Measurements from ENCODE around the gene TNIK.
"Not testable (repeated sequence)": the region's sequence is repeated elsewhere in the genome, so short reads cannot be mapped to it uniquely, and the experiment has no call there.

The TNIK gene

DNA sequence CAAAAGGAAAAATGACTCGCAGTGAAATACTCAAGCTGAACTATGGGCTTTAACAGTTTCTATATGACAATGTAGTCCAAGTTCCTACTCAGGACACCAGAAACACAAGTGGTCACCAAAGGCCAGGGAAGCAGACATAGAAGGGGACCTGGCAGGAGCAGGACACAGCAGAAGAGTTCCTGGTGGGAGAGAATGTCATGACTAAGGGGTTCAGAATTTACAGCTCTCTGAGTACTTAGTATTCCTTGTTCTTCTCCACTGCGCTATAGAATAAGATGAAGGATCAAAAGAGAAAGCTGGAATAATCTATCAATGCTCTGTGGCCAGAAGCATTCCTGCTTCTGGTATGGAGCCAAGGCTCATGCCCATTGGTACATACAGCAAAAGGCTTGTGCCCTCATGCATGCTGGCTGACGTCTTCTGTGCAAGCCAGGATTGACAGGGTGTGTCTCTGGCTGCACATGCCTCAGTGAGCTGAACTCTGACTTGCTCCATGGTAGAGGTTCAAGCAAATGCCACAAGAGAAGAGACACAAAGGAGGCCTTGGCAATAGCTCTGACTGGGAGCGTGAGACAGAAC lies 305.0 kb downstream of the TNIK start:
- DNase-seq, result no peak

- DNase-seq, result no peak
These were observed 309.3 kb downstream of the TNIK start for GRCh38 chr3:171150945-171151344.

DNA sequence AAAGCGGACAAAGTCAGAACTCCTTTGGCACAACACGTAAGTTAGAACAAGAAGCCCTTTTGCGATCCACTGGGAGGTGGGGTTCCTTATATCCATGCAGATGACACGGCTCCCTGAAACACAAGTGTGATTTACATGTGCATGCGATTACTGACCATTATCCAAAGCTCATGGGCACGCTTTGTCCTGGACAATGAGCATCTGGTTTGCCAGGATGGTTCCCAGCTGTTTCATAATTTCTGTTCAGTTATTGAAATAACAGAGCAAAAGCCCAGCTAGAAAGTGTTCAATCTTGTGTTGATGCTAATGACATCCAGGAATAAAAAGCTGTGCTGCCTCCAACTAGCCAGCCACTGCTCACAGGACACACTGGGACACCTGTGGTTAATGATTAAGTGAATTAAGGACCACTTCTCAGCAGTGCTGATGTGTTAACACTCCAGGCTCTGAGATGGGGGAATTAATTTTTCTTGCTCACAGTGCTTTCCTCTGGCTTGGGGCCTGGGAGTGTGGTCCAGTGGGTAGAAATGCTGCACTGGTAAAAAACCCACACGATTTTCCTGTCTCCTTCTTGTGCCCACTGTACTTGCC lies 310.6 kb downstream of the TNIK start:
- no peak for DNase-seq

DNA sequence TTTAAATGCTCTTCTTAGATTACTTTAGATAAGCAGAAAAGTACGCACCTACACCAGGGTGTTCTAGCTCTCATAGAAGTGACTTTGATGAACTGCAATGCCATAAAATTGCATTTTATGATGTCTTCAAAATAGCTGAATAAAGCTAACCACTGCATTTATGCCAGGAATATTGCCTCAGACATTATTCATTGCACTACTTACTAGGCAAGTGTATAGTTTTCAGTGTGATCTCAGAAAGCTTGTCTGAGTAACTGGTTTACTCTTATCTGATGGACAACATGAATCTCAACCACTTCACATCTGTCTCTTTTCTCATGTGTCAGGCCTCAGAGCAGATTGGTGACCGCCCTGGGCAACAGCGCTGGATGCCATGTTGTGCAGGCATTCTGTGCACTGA lies 314.4 kb downstream of the TNIK start:
- DNase-seq, result no peak

GRCh38 chr3:171142985-171143384 lies 317.2 kb downstream of the TNIK start:
- DNase-seq, result peak; percentile 54

GRCh38 chr3:171140246-171140645 lies 320.0 kb downstream of the TNIK start:
- no peak for DNase-seq

GRCh38 chr3:171138027-171138426 lies 322.2 kb downstream of the TNIK start:
- no peak for DNase-seq

- DNase-seq, result no peak
These were observed 324.7 kb downstream of the TNIK start for GRCh38 chr3:171135549-171135948.

- no peak for DNase-seq
These were observed 326.2 kb downstream of the TNIK start for GRCh38 chr3:171133796-171134569.

GRCh38 chr3:171133337-171133736 lies 326.9 kb downstream of the TNIK start:
- no peak for DNase-seq

DNA sequence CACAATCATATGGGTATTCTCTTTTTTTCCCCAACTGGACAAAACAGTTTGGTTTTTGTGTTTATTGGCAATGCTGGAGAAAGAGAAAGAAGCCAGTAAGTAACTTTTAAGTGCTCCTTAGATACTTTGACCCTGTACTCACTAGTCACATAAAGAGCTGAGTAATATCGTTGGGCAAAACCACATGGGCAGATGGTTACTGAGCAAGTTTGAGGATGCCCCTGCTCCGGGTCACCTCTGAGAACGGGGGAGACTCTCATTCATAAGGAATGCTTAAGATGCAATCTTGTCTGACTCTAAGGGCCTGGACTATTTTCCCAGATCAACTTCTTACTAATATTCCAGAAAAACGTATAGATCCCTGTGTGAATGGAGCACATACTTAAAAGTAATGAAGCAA lies 327.3 kb downstream of the TNIK start:
- no peak for DNase-seq

- no peak for DNase-seq
These were observed 330.4 kb downstream of the TNIK start for GRCh38 chr3:171129827-171130226.

DNA sequence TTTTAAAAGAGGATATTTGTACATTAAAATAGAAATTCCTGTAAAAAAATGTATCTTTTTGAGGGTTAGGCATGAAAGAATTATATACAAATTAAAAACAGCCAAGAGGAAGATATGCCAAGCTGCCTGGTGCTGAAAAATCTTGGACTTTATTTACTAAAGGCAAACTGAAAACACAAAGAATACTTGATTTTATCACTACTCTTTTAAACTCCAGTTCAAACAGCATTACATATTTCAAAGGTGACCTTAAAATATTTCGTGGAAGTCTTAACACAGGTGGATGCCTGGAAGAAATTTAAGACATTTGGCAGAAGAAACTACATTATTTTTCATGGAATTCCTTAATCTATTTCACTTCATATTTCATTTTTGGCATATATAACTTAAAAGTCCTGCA lies 332.6 kb downstream of the TNIK start:
- no peak for DNase-seq

DNA sequence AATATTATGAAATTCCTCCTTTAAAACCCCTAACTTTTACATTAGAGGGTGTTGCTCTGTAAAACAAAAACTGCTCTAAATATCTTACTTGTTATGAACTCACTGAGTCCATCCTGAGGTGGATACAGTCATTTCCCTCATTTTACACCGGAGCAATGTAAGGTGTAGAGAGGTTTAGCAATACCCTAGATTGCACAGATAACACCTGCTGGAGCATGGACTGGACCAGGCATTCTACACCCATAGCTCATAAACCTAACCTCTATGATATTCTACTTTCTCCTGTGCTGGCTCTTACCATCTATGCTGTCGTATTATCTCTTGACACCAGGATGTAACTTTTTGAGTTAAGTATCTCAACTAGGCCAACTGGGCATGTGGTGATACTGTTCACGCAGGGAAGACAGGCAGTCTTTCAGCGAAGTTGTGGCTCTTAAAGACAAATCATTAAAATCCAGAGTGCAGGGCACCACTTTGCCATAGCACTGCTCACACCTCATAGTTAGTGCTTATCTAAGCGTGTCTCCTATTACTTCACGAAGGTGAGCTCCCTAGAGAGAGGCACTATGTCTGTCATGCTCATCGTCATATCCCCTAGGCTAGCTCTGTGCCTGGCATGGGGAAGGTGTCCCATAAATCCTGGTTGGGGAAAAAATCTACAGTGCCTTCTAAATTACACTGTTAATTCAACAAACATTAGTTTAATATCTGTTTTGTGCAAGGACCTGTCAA lies 333.6 kb downstream of the TNIK start:
- no peak for DNase-seq

DNA sequence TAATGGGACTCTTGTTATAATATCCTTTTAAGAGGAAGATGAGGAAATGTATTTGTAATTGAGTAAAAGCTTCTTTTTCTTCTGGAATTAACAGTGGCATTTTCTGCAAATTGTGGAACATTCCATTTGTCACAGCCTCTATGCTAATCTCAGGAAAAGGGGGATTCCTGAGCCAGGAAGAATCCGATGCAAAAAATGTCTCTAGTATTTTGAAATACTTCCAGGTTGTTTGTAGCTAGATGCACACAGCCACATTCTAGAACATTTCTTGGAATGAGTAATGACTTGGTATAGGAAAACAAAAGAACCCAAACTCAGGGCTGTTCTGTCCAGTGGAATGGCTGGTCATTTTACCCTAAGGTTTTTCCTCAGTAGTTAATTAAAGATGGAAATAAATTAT lies 335.2 kb downstream of the TNIK start:
- no peak for DNase-seq

DNA sequence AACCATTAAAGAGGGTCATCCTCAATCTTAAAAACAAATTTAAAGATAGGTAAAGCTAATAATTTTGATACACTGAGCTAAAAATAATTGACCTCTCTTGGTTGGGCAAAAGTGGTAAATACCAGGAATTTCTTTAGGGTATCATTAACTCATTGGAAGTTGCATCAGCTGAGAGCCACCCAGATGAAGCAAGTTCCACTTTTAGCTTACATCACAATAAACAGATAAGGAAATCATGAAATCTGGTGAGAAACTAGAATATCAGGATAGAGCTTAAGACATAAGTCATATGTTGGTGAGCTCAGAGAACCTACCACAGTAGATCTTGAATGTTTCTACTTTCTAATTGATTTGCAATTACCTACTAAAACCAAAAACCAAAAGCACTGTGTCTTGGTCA lies 336.3 kb downstream of the TNIK start:
- no peak for DNase-seq

DNA sequence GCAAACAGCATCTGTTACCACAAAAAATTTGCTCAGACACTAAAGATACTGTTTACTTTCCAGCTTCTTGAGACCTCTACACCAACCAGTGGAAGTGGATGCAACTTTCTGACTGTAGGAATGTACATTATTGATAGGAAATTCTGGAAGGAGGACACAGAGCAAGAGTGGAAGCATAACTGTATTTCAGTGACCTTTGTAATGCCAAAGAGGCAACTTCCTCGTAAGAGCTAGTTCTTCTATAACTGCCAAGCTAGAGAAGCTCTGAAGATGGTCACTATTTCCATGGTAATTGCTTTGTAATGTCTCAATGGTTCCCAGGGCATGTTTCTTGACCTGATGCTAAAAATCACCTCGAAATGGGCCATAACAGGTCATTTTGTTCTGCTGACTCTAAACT lies 337.3 kb downstream of the TNIK start:
- no peak for DNase-seq

GRCh38 chr3:171122240-171122639 lies 338.0 kb downstream of the TNIK start:
- no peak for DNase-seq

DNA sequence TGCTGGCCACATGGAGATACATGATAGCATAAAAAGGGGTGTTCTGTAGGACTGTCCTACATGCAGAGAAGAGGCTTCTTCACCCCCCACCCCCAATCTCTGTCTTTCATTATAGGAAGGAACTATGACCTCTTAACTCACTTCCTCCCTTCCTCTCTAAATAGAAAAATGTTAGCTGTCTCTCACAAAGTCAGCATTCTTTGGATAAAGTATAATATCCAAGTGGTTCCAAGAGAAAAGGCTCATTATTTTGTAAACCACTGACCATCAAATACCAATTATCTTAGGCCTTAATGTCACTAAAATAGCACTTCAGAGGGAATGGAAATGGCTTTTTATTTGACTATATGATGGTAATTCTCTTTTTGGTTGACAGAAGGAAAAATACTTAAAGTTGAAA lies 338.4 kb downstream of the TNIK start:
- no peak for DNase-seq

- not testable (repeated sequence) for DNase-seq
These were observed 340.8 kb downstream of the TNIK start for GRCh38 chr3:171119402-171119801.

- DNase-seq, result not testable (repeated sequence)
These were observed 341.2 kb downstream of the TNIK start for GRCh38 chr3:171118993-171119392.

- DNase-seq, result no peak
These were observed 343.3 kb downstream of the TNIK start for GRCh38 chr3:171116824-171117395.

- no peak for DNase-seq
These were observed 343.8 kb downstream of the TNIK start for GRCh38 chr3:171116365-171116764.
